ENCODE data around the gene GYPB. TPM values are rescaled to one million over a fixed set of nuclear protein-coding genes. Genes with fewer than 3 reads are reported as not detected.
"Not testable (repeated sequence)": the region's sequence is repeated elsewhere in the genome, so short reads cannot be mapped to it uniquely, and the experiment has no call there.

GYPB gene
- total and polyA plus RNA-seq, 7 experiments from 2014 or later = not detected

DNA sequence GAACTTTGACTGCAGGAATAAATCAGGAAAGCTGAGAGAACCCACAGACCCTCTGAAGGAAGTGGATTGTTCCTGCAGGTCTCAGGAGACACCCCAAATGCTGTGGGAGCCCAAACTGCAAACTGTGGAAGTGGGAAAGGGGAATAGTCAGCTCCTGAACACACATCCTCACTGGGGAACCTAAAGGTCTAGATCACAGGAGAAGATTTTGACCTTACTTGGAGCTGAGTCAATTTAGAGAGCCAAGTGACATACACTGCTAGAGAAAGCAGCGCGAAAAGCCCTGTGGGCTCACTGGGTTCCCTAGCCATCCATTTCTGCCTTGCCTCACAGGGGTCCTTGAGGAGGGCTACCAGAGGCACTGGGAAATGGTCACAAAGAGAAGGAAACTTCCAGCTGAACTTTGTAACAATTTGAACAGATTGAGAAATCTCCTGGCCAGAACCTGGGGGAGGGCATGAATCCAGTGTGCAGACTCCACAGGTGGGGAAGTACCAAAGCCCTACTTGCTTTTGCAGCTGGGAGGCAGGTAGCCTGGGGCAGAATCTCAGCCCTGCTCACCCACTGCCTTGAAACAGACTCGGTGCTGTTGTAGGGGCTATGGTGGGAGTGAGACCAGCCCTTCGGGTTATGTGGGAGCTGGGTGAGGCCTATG lies 5.3 kb upstream of the GYPB start:
- H3K27me3 Mint-ChIP-seq; H3K36me3 ChIP-seq (ENCODE audit: control insufficient read depth in 2 of 3, insufficient read depth in 3 of 3, low read length in 3 of 3); H3K27ac ChIP-seq (ENCODE audit: low read depth, low read length); H3K9me3 ChIP-seq (ENCODE audit: control insufficient read depth in 2 of 3, low read length in 3 of 3); H3K4me3 ChIP-seq (ENCODE audit: low read length); POLR2A ChIA-PET; H3K4me3 Mint-ChIP-seq; H3K27ac Mint-ChIP-seq; H3K9me3 Mint-ChIP-seq; CTCF ChIA-PET; H3K36me3 Mint-ChIP-seq; DNase-seq; H3K27me3 ChIP-seq (ENCODE audit: control insufficient read depth in 2 of 2, insufficient read depth in 2 of 2, low read length in 2 of 2); H3K4me1 Mint-ChIP-seq; ATAC-seq; H3K4me1 ChIP-seq (ENCODE audit: control insufficient read depth in 2 of 2, insufficient read depth in 2 of 2, low read length in 2 of 2): not testable (repeated sequence)
- intact Hi-C loops (cut with micrococcal nuclease) = loop anchor here in 1 of 2 donors (10.0 kb wide), 1 partner anchor 250 kb away; no protein-coding TSS in a partner anchor

DNA sequence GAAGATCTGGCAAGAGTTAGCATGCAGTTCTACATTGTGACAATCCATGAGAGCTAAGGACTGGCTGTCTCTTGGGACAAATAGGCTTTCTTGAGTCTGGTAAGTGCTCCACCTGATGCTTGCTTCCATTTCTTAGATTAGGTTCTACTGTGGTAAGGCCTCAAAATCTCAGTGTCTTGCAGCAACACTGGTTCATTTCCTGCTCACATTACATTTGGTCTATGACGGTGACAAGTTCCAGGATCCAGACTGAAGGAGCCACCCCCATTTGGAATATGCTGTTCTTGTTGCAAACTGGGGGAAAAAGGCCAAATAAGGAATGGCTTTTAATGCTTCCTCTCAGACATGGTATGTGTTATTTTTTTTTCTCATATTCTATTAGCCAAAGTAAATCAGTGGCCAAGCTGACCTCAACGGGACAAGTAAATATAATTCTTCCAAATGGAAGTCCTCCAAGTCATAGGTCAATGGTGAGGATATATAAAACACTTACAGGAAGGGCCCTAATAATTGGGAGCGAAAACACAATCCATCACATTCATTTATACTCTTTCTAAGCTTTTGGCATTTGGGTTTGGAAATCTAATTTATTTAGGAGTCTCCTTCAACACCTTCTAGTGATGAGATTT lies 3.7 kb upstream of the GYPB start:
- H3K4me3 ChIP-seq (ENCODE audit: low read length); ATAC-seq: not testable (repeated sequence)

DNA sequence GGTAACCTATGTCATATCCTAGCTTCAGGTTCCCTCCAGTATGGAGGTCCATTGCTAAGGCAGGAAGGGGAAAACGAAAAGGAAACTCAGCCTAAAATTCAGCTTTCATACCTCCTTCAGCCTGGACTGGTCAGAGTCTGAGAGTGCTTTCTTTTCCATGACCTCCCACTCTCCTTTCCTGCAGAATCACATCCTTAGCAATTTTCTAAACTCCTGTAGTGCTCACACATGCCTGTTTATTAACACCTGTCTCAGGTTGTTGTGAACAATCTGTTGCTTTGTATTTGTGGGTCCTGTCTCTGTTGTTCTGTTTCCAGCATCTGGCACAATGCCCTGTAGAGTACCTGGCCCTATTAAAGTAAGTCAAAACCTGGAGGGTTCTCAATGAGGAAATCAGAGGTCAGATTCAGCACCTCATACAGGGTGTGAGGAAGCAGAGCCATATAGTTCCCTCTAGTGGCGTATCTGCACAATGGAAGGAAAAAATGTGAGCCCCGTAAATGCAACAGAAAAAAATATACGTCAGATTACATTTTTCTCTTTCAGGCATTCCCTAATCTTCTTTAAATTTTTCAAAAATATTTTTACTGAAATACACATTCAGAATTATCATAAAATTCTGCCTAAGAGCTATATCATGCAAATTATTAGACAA lies 2.3 kb upstream of the GYPB start:
- H3K27me3 Mint-ChIP-seq; H3K27me3 ChIP-seq (ENCODE audit: control insufficient read depth in 2 of 2, insufficient read depth in 2 of 2, low read length in 2 of 2); H3K9me3 ChIP-seq (ENCODE audit: control insufficient read depth in 2 of 3, low read length in 3 of 3); H3K4me1 ChIP-seq (ENCODE audit: control insufficient read depth in 2 of 2, insufficient read depth in 2 of 2, low read length in 2 of 2); H3K27ac ChIP-seq (ENCODE audit: low read depth, low read length); H3K4me1 Mint-ChIP-seq; H3K36me3 Mint-ChIP-seq; H3K9me3 Mint-ChIP-seq; POLR2A ChIA-PET; H3K4me3 ChIP-seq (ENCODE audit: low read length); H3K36me3 ChIP-seq (ENCODE audit: control insufficient read depth in 2 of 3, insufficient read depth in 3 of 3, low read length in 3 of 3); H3K27ac Mint-ChIP-seq: not testable (repeated sequence)
- peak; percentile 52 for ATAC-seq
- peak in 2 of 9 donors; percentile 0 to 11 for DNase-seq
- CTCF ChIA-PET = interaction anchor here (0.7 kb wide), 1 partner anchor 1374 kb away, joined by 3 read pairs; no protein-coding TSS in a partner anchor
- H3K4me3 Mint-ChIP-seq = peak overlapping the region in 1 of 10 donors; percentile 13
- intact Hi-C loops (cut with micrococcal nuclease) = loop anchor here (1.0 to 10.0 kb wide), 3 partner anchors 247 to 463 kb away; no protein-coding TSS in a partner anchor

More for the DNA sequence above, 3.7 kb upstream of the GYPB start:
- H3K27ac ChIP-seq (ENCODE audit: low read depth, low read length); H3K36me3 Mint-ChIP-seq; DNase-seq; H3K4me1 ChIP-seq (ENCODE audit: control insufficient read depth in 2 of 2, insufficient read depth in 2 of 2, low read length in 2 of 2); CTCF ChIA-PET; H3K36me3 ChIP-seq (ENCODE audit: control insufficient read depth in 2 of 3, insufficient read depth in 3 of 3, low read length in 3 of 3); H3K4me1 Mint-ChIP-seq; H3K27me3 ChIP-seq (ENCODE audit: control insufficient read depth in 2 of 2, insufficient read depth in 2 of 2, low read length in 2 of 2); H3K9me3 Mint-ChIP-seq; POLR2A ChIA-PET; H3K9me3 ChIP-seq (ENCODE audit: control insufficient read depth in 2 of 3, low read length in 3 of 3); H3K27ac Mint-ChIP-seq; H3K27me3 Mint-ChIP-seq; H3K4me3 Mint-ChIP-seq: not testable (repeated sequence)
- intact Hi-C loops (cut with micrococcal nuclease) = loop anchor here in 1 of 2 donors (10.0 kb wide), 1 partner anchor 248 kb away; no protein-coding TSS in a partner anchor

DNA sequence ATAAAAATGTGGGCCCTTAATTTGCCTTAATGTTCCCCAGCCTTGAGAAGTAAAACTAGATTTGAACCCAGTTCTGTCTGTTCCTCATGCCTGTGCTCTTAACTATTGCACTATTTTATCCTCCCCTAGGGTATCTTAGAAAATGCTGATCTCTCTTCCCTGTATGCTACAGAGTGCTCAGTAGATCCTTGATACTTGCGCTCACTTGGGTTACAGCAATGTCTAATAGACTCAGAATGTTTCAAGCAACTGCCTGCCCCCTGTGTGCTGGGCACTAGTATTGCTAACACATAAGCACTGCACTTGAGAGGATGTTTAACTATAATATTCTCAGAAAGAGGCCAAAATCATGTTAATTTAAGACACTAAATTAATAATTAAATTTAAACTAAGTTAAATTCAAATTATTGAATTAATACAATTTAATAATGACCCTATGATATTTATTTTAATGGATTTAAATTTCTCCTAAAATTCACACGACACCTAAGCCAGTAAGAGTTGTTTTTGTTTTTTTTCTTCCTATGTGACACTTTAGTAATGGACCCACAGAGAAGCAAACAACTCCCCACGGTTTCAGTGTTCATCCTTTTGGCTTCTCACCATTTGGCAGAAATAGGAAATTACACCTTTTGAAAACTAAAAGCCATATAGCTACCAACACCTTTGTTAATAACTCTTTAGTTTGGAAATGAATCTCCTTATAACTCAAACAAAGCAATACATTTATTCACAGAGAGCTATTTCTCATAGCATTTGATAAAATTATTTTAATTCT lies 768 bp downstream of the GYPB start:
- H3K36me3 Mint-ChIP-seq; ATAC-seq; H3K9me3 ChIP-seq (ENCODE audit: control insufficient read depth in 2 of 3, low read length in 3 of 3); H3K4me3 ChIP-seq (ENCODE audit: low read length); H3K4me3 Mint-ChIP-seq; H3K9me3 Mint-ChIP-seq; H3K27me3 Mint-ChIP-seq; H3K4me1 ChIP-seq (ENCODE audit: control insufficient read depth in 2 of 2, insufficient read depth in 2 of 2, low read length in 2 of 2); intact Hi-C loops (cut with micrococcal nuclease); H3K4me1 Mint-ChIP-seq; DNase-seq; POLR2A ChIA-PET; H3K36me3 ChIP-seq (ENCODE audit: control insufficient read depth in 2 of 3, insufficient read depth in 3 of 3, low read length in 3 of 3); H3K27ac ChIP-seq (ENCODE audit: low read depth, low read length); CTCF ChIA-PET; H3K27me3 ChIP-seq (ENCODE audit: control insufficient read depth in 2 of 2, insufficient read depth in 2 of 2, low read length in 2 of 2); H3K27ac Mint-ChIP-seq: not testable (repeated sequence)

DNA sequence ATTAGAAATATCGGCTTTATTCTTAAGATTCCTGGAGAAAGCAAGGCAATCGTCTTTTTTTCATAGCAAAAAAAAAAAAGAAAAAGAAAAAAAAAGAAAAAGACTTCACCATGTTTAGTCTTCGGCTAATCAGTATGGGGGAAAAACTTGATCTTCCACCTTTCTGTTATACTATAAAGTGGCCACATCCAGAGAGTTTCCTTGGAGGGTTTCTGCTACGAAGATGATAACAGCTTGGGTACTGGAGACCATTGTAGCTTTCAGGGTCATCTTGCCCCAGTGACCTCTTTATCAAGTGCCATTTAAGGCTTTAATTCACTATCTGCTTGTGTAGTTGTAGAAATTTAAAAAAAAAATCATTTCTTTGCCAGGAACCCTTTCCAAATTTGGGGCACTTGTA lies 1.9 kb downstream of the GYPB start:
- H3K4me1 Mint-ChIP-seq; H3K9me3 ChIP-seq (ENCODE audit: control insufficient read depth in 2 of 3, low read length in 3 of 3); H3K4me3 Mint-ChIP-seq; DNase-seq; H3K27ac Mint-ChIP-seq; H3K4me3 ChIP-seq (ENCODE audit: low read length); POLR2A ChIA-PET; H3K27ac ChIP-seq (ENCODE audit: low read depth, low read length); H3K27me3 Mint-ChIP-seq; H3K36me3 ChIP-seq (ENCODE audit: control insufficient read depth in 2 of 3, insufficient read depth in 3 of 3, low read length in 3 of 3); ATAC-seq; H3K27me3 ChIP-seq (ENCODE audit: control insufficient read depth in 2 of 2, insufficient read depth in 2 of 2, low read length in 2 of 2); H3K36me3 Mint-ChIP-seq; H3K4me1 ChIP-seq (ENCODE audit: control insufficient read depth in 2 of 2, insufficient read depth in 2 of 2, low read length in 2 of 2); CTCF ChIA-PET; intact Hi-C loops (cut with micrococcal nuclease); H3K9me3 Mint-ChIP-seq: not testable (repeated sequence)

DNA sequence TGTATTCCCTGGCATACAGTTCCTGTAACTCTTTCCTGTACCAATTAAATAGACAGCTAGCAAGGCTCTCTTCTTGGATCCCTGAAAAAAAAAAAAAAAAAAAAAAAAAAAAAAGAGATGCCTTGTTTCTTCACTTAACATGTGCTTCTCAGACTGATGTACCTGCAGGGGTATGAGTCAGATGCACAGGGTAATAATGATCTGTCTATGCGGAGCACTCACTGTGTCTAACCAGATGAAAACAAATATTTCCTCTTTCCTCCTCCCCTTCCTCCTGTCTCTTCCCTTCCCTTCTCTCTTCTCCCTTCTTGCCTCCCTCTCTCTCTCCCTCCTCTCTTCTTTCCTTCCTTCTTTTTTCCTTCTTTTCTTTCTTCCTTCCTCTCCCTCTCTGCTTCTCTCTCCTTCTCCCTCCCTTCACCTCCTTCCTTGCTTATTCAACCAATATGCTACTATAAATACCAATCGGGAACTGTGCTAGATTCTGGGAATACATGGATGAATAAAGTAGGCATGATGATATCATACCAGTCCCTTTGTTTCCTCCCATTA lies 3.0 kb downstream of the GYPB start:
- DNase-seq; H3K27me3 ChIP-seq (ENCODE audit: control insufficient read depth in 2 of 2, insufficient read depth in 2 of 2, low read length in 2 of 2); H3K27ac ChIP-seq (ENCODE audit: low read depth, low read length); POLR2A ChIA-PET; H3K27me3 Mint-ChIP-seq; H3K4me3 ChIP-seq (ENCODE audit: low read length); CTCF ChIA-PET; H3K9me3 ChIP-seq (ENCODE audit: control insufficient read depth in 2 of 3, low read length in 3 of 3); H3K36me3 ChIP-seq (ENCODE audit: control insufficient read depth in 2 of 3, insufficient read depth in 3 of 3, low read length in 3 of 3); H3K36me3 Mint-ChIP-seq; H3K9me3 Mint-ChIP-seq; ATAC-seq; intact Hi-C loops (cut with micrococcal nuclease); H3K4me1 Mint-ChIP-seq; H3K27ac Mint-ChIP-seq; H3K4me3 Mint-ChIP-seq; H3K4me1 ChIP-seq (ENCODE audit: control insufficient read depth in 2 of 2, insufficient read depth in 2 of 2, low read length in 2 of 2): not testable (repeated sequence)
